GM23338 (cell line): Measurements from ENCODE around the gene PLS1. TPM values are rescaled to one million over a fixed set of nuclear protein-coding genes. Genes with fewer than 3 reads are reported as not detected.

Experiments
- ATAC-seq: fragments of 200-7000 bp; cut with Tn5 transposase; 3 replicates; pipeline ENCODE4 v1.9.1; 2020
- DNase-seq: peaks from one replicate; pipeline ENCODE4 v3.0.0-alpha.2; 2015; ENCODE audit warnings: low spot score
- H2AFZ ChIP-seq: fragments of 200-600 bp; sonication (generic); 2 replicates; pipeline ENCODE4 v1.8.0; 2016; ENCODE audit warnings: antibody characterized with exemption, mild to moderate bottlenecking, moderate library complexity
- H3F3A ChIP-seq: fragments of 200-600 bp; sonication (generic); replicated peaks from 2 replicates; pipeline ENCODE4 v1.8.0; 2017; ENCODE audit warnings: antibody characterized with exemption, mixed run types, low read depth
- H3K27ac ChIP-seq: fragments of 200-600 bp; sonication (generic); 2 replicates; pipeline ENCODE4 v1.6.1; 2016; ENCODE audit warnings: low read depth
- H3K27me3 ChIP-seq: fragments of 200-600 bp; sonication (generic); 2 replicates; pipeline ENCODE4 v1.8.0; 2016; ENCODE audit warnings: mild to moderate bottlenecking, mixed run types, moderate library complexity; ENCODE audit not compliant: insufficient read depth
- H3K36me3 ChIP-seq: fragments of 200-600 bp; sonication (generic); 2 replicates; pipeline ENCODE4 v1.8.0; 2016; ENCODE audit warnings: mild to moderate bottlenecking; ENCODE audit not compliant: insufficient read depth
- H3K4me1 ChIP-seq: fragments of 200-600 bp; sonication (generic); 2 replicates; pipeline ENCODE4 v1.8.0; 2016; ENCODE audit warnings: mild to moderate bottlenecking, moderate library complexity; ENCODE audit not compliant: insufficient read depth
- H3K4me2 ChIP-seq: fragments of 200-600 bp; sonication (generic); 2 replicates; pipeline ENCODE4 v1.7.1; 2017; ENCODE audit warnings: mixed run types
- H3K4me3 ChIP-seq: fragments of 200-600 bp; sonication (generic); 2 replicates; pipeline ENCODE4 v1.6.1; 2016; ENCODE audit warnings: mixed run types
- H3K79me2 ChIP-seq: fragments of 200-600 bp; sonication (generic); replicated peaks from 2 replicates; pipeline ENCODE4 v1.8.0; 2017; ENCODE audit warnings: mild to moderate bottlenecking; ENCODE audit not compliant: insufficient read depth
- H3K9me2 ChIP-seq: fragments of 200-600 bp; sonication (generic); 2 replicates; pipeline ENCODE4 v1.8.0; 2017; ENCODE audit not compliant: insufficient read depth
- H4K20me1 ChIP-seq: fragments of 200-600 bp; sonication (generic); replicated peaks from 2 replicates; pipeline ENCODE4 v1.8.0; 2017; ENCODE audit warnings: mild to moderate bottlenecking; ENCODE audit not compliant: insufficient read depth
- H3K27ac Mint-ChIP-seq: 2 replicates; pipeline ENCODE4 v1.8.0; 2020; ENCODE audit warnings: inconsistent platforms, mild to moderate bottlenecking, moderate library complexity, mixed read lengths
- H3K27me3 Mint-ChIP-seq: 3 replicates; pipeline ENCODE4 v1.8.0; 2022; ENCODE audit warnings: low read depth, mild to moderate bottlenecking, moderate library complexity, mixed read lengths, inconsistent platforms; ENCODE audit not compliant: insufficient read depth, poor library complexity
- H3K36me3 Mint-ChIP-seq: 3 replicates; pipeline ENCODE4 v1.8.0; 2021; ENCODE audit warnings: low read depth, mild to moderate bottlenecking, inconsistent platforms, moderate library complexity, mixed read lengths
- H3K4me1 Mint-ChIP-seq: 3 replicates; pipeline ENCODE4 v1.8.0; 2020; ENCODE audit warnings: mild to moderate bottlenecking, inconsistent platforms, mixed read lengths
- H3K4me3 Mint-ChIP-seq: 3 replicates; pipeline ENCODE4 v1.8.0; 2021; ENCODE audit warnings: moderate library complexity, mild to moderate bottlenecking, inconsistent platforms, mixed read lengths
- H3K9me3 Mint-ChIP-seq: 3 replicates; pipeline ENCODE4 v1.8.0; 2020; ENCODE audit warnings: moderate library complexity, mild to moderate bottlenecking, inconsistent platforms, mixed read lengths
- CREB1 ChIP-seq: fragments of 250-450 bp; sonication (Bioruptor Pico); IDR thresholded peaks from 2 replicates; pipeline ENCODE4 v1.5.0; 2020; ENCODE audit warnings: low read depth, mild to moderate bottlenecking, moderate library complexity
- CTCF ChIP-seq, 2 experiments: fragments of 200-600 bp in 1 of 2; sonication (generic) in 1 of 2; conservative IDR thresholded peaks; 2 replicates each; pipeline versions ENCODE4 v1.5.1 to v1.6.1; 2016 to 2017; ENCODE audit warnings: antibody characterized with exemption in 2 of 2, low read depth in 2 of 2, mild to moderate bottlenecking in 2 of 2, moderate library complexity in 1 of 2
- EZH2 ChIP-seq: fragments of 200-600 bp; sonication (generic); IDR thresholded peaks from one replicate; pipeline ENCODE4 v1.8.0; 2017; ENCODE audit warnings: antibody characterized with exemption, mild to moderate bottlenecking, low read depth; ENCODE audit not compliant: unreplicated experiment
- NANOG ChIP-seq: IDR thresholded peaks from 2 replicates; pipeline ENCODE4 v1.6.1; 2016; ENCODE audit warnings: antibody characterized with exemption, borderline replicate concordance
- POLR2AphosphoS5 ChIP-seq: IDR thresholded peaks from 2 replicates; pipeline ENCODE4 v1.6.1; 2016; ENCODE audit warnings: antibody characterized with exemption, low read depth
- REST ChIP-seq: IDR thresholded peaks from one replicate; pipeline ENCODE4 v1.6.1; 2018; ENCODE audit warnings: antibody characterized with exemption; ENCODE audit not compliant: unreplicated experiment
- STAT1 ChIP-seq: IDR thresholded peaks from one replicate; pipeline ENCODE4 v1.6.1; 2016; ENCODE audit warnings: antibody characterized with exemption; ENCODE audit not compliant: unreplicated experiment
- ZNF114 ChIP-seq: fragments of 250-450 bp; sonication (Bioruptor Pico); IDR thresholded peaks from 2 replicates; pipeline ENCODE4 v1.5.0; 2020; ENCODE audit warnings: mild to moderate bottlenecking, moderate library complexity
- ZNF331 ChIP-seq: fragments of 250-450 bp; sonication (Bioruptor Pico); IDR thresholded peaks from 2 replicates; pipeline ENCODE4 v1.5.0; 2020; ENCODE audit warnings: low read depth, mild to moderate bottlenecking, moderate library complexity
- ZNF462 ChIP-seq: fragments of 250-450 bp; sonication (Bioruptor Pico); IDR thresholded peaks from 2 replicates; pipeline ENCODE4 v1.5.0; 2020; ENCODE audit warnings: mild to moderate bottlenecking, moderate library complexity
- polyA plus RNA-seq: library from polyadenylated mRNA; unstranded; fragments of >200 nt; fragmentation: Nextera tagmentation; extraction: Ambion mirVana; gene quantifications from 2 replicates; pipeline ENCODE4 v1.2.1, GENCODE V29; 2016
- total RNA-seq: library from RNA; depleted of rRNA; stranded (reverse); fragments of >200 nt; shearing (Covaris generic); gene quantifications from 2 replicates; pipeline ENCODE4 v1.2.3, GENCODE V29; 2014
- TF ChIP-seq, protein P1 (sequence below): IDR thresholded peaks from 2 replicates; pipeline ENCODE4 v1.6.1; 2016; ENCODE audit warnings: antibody characterized with exemption

Gene PLS1
- total and polyA plus RNA-seq, 2 experiments from 2014 or later: 18.4 to 42.2 TPM

GRCh38 chr3:142613491-142613890, 17.3 kb downstream of the PLS1 start:
- DNase-seq (no peak), ATAC-seq (no peak)
- H3K4me1 ChIP-seq: no peaks in the 10 kb centered on the region; the same call in 1 of the 2 replicates
- Mint-ChIP-seq H3K4me1 (peaks cover 5% of the 10 kb centered on the region), H3K36me3 (no peaks in the 10 kb centered on the region), H3K27ac (no peak overlapping the region), H3K9me3 (no peaks in the 10 kb centered on the region), H3K27me3 (no peaks in the 10 kb centered on the region), H3K4me3 (no peak overlapping the region)
- H3K36me3 ChIP-seq: no peaks in the 10 kb centered on the region
- no peaks in the 10 kb centered on the region for H3K79me2 ChIP-seq
- no peak overlapping the region for H2AFZ ChIP-seq
- no peaks in the 10 kb centered on the region; the same call in 1 of the 2 replicates for H4K20me1 ChIP-seq
- no peak overlapping the region for H3K4me3 ChIP-seq
- no peaks in the 10 kb centered on the region for H3F3A ChIP-seq
- no peak overlapping the region for H3K27ac ChIP-seq
- TF ChIP-seq ZNF331 (CRISPR knock-in tag) (no peak), CREB1 (CRISPR knock-in tag) (no peak), EZH2 (no peak), STAT1 (no peak), CTCF (conservative IDR thresholded peaks at IDR 0.05; ENCODE audit: low read depth in 2 of 2) (no peak), ZNF114 (no peak), POLR2AphosphoS5 (no peak), ZNF462 (CRISPR knock-in tag) (no peak), NANOG (no peak), REST (no peak)
- TF ChIP-seq, protein P1, sequence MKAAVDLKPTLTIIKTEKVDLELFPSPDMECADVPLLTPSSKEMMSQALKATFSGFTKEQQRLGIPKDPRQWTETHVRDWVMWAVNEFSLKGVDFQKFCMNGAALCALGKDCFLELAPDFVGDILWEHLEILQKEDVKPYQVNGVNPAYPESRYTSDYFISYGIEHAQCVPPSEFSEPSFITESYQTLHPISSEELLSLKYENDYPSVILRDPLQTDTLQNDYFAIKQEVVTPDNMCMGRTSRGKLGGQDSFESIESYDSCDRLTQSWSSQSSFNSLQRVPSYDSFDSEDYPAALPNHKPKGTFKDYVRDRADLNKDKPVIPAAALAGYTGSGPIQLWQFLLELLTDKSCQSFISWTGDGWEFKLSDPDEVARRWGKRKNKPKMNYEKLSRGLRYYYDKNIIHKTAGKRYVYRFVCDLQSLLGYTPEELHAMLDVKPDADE: no peak
- H3K9me2 ChIP-seq: no peaks in the 10 kb centered on the region
- H3K4me2 ChIP-seq: no peak overlapping the region
- no peaks in the 10 kb centered on the region for H3K27me3 ChIP-seq
